GM12801 (cell line): ENCODE results near the gene SCYGR2.
"Not testable (repeated sequence)": the region's sequence is repeated elsewhere in the genome, so short reads cannot be mapped to it uniquely, and the experiment has no call there.

Experiments
- TF ChIP-seq, protein P1 (sequence below): IDR thresholded peaks from one replicate; pipeline ENCODE4 v1.5.1; 2011; ENCODE audit warnings: control low read depth; ENCODE audit not compliant: insufficient read length; ENCODE audit errors: extremely low read depth

SCYGR2 gene, protein sequence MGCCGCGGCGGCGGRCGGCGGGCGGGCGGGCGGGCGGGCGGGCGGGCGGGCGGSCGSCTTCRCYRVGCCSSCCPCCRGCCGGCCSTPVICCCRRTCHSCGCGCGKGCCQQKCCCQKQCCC

DNA sequence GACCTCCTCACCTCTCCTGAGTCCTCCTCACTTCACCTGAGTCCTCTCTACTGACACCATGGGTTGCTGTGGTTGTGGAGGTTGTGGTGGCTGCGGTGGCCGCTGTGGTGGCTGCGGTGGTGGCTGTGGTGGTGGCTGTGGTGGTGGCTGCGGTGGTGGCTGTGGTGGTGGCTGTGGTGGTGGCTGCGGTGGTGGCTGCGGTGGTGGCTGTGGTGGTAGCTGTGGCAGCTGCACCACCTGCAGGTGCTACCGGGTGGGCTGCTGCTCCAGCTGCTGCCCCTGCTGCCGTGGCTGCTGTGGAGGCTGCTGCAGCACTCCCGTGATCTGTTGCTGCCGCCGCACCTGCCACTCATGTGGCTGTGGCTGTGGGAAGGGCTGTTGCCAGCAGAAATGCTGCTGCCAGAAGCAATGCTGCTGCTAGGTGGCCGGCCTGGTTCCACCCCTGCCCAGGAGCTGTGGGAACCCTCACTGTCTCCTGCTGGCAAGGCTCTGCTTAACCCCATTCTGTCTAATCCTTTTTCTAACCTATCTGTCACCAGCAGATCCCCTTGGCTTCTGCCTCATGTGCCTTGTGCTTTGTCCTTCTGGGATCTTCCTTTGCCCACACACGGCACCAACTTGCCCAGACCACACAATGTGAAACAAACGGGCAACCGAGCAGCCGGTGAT lies at the start of gene SCYGR2:
Gene SCYGR2 (plus strand): TSS at position 59 of the 669 bp plus-strand sequence. CDS start 0 bp downstream, at position 59.
- TF ChIP-seq, protein P1, sequence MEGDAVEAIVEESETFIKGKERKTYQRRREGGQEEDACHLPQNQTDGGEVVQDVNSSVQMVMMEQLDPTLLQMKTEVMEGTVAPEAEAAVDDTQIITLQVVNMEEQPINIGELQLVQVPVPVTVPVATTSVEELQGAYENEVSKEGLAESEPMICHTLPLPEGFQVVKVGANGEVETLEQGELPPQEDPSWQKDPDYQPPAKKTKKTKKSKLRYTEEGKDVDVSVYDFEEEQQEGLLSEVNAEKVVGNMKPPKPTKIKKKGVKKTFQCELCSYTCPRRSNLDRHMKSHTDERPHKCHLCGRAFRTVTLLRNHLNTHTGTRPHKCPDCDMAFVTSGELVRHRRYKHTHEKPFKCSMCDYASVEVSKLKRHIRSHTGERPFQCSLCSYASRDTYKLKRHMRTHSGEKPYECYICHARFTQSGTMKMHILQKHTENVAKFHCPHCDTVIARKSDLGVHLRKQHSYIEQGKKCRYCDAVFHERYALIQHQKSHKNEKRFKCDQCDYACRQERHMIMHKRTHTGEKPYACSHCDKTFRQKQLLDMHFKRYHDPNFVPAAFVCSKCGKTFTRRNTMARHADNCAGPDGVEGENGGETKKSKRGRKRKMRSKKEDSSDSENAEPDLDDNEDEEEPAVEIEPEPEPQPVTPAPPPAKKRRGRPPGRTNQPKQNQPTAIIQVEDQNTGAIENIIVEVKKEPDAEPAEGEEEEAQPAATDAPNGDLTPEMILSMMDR, result not testable (repeated sequence)

DNA sequence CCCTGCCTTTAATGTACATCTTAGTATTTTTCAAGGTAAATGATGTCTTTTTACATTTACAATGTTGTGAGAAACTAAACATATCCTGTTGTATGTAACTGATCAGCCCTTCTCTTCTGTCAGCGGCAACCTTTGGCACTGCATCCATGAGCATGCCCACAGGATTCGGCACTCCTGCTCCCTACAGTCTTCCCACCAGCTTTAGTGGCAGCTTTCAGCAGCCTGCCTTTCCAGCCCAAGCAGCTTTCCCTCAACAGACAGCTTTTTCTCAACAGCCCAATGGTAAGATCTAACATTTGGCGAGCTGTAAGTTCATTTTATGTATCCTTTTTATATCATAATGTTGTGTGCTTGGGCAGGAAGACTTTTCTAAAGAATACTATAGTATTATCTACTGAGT lies 46.9 kb upstream of the SCYGR2 start:
- TF ChIP-seq, protein P1, result no peak

DNA sequence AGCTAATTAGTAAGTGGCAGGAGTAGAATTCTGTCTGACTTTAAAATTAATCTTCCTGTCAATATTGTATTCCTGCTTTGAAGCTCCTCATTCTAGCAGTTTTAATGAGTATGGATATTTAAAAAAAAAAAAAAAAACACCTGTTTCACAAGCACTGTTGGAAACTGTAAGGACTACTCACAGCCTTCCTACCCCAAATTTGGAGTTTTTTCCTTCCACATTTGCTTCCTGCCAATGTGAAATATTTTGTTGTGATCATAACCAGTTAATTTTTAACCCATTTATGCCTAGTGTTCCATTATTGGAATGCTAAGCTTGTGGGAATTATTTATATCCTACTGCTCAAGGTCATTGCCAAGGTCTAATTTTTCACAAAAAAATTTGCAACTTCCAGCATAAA lies 36.1 kb upstream of the SCYGR2 start:
- TF ChIP-seq, protein P1, result no peak

GRCh38 chr2:227565080-227565479 lies 33.6 kb upstream of the SCYGR2 start:
- TF ChIP-seq, protein P1, result no peak

- TF ChIP-seq, protein P1, result no peak
Observed at GRCh38 chr2:227566012-227566411, 32.7 kb upstream of the SCYGR2 start.

DNA sequence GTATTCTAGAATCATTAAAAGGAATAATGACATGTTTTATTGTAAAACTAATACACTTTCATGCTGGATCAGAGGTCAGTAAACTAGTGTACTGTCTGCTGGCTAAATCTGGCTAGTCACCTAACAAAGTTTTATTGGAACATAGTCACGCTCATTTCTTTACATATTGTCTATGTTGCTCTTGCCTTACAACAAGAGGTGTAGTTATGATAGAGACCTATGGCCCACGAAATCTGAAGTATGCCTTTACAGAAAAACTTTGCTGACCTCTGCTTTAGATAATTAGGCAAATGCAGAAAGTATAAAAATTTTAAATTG lies 29.9 kb upstream of the SCYGR2 start:
- TF ChIP-seq, protein P1, result no peak

DNA sequence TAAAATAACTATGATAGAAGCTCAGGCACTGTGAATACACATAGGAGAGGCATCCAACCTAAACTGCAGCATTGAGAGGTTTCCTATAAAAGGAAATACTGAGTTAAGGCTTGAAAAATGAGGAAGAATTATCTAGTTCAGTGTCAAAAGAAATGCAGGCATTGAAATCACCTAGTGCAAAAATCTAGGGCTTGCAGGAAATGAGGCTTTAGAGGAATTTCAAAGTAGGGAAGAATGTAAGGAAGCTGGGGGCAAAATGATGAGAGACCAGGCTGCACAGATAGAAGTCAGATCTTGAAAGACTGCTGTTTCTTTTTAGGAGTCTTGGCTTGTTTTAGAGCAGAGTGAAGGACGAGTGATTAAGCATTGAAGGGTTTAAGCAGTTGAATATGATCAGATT lies 28.1 kb upstream of the SCYGR2 start:
- TF ChIP-seq, protein P1, result no peak
